ENCODE data around the gene LRRC4C.

- no peak for TF ChIP-seq TCF7L2 (IDR thresholded peaks at IDR 0.05; ENCODE audit: low read depth, low read length)
- no peak for TF ChIP-seq CTCF (IDR thresholded peaks at IDR 0.05)
These were observed 1364.0 kb downstream of the LRRC4C start for GRCh38 chr11:40095446-40095845.

Measured in Panc1 (cell line).